ENCODE results near the gene LMBR1.
"Not testable (repeated sequence)": the region's sequence is repeated elsewhere in the genome, so short reads cannot be mapped to it uniquely, and the experiment has no call there.

LMBR1 gene

DNA sequence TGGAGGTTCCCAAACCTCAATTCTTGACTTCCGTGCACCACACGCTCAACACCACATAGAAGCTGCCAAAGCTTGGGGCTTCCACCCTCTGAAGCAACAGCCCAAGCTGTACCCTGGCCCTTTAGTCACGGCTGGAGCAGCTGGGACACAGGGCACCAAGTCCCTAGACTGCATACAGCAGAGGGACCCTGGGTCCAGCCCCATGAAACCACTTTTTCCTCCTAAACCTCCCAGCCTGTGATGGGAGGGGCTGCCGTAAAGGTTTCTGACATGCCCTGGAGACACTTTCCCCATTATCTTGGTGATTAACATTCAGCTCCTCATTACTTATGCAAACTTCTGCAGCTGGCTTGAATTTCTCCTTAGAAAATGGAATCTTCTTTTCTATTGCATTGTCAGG, 194.5 kb downstream of the LMBR1 start:
- not testable (repeated sequence) for DNase-seq (ENCODE audit: low spot score); FAIRE-seq

DNA sequence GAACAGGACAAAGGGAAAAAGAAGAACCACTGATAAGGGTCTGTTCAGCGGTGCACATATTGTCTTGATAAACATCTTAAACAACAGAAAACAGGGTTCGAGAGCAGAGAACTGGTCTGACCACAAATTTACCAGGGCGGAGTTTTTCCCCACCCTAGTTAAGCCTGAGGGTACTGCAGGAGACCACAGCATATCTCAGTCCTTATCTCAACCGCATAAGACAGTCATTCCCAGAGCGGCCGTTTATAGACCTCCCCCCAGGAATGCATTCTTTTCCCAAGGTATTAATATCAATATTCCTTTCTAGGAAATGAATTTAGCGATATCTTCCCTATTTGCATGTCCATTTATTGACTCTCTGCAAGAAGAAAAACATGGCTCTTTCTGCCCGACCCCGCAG, 195.7 kb downstream of the LMBR1 start:
- not testable (repeated sequence) for DNase-seq (ENCODE audit: low spot score); FAIRE-seq

DNA sequence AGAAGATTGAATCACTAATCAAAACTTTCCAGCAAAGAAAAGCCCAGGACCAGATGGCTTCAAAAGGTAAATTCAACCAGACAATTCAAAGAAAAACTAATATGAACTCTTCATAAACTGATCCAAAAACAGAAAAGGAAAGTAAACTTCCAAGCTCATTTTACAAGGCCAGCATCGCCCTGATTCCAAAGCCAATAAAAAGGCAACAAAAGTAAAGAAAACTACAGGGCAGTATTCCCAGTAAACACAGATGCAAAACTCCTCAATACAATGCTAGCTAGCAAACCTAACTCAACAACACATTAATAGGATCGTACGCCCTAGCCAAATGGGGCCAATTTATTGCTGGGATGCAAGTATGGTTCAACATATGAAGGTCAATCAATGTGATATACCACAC, 199.4 kb downstream of the LMBR1 start:
- no peak for DNase-seq (ENCODE audit: low spot score)
- no peak for FAIRE-seq

- no peak for DNase-seq (ENCODE audit: low spot score)
- no peak for FAIRE-seq
Observed at GRCh38 chr7:156692849-156693248, 200.1 kb downstream of the LMBR1 start.

GRCh38 chr7:156691764-156692163, 201.2 kb downstream of the LMBR1 start:
- FAIRE-seq (no peak), DNase-seq (ENCODE audit: low spot score) (no peak)

DNA sequence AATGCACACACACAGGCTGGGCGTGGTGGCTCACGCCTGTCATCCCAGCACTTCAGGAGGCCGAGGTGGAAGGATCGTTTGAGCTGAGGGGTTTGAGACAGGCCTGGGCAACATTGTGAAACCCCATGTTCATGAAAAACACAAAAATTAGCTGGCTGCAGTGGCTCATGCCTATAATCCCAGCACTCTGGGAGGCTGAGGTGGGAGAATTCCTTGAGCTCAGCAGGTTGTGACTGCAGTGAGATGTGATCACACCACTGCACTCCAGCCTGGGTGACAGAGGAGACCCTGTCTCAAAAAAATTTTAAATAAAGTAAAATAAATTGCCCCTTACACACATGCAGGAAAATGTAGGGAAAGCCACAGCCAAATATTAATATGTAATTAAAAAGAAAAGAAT, 208.3 kb downstream of the LMBR1 start:
- no peak for FAIRE-seq
- no peak for DNase-seq (ENCODE audit: low spot score)

DNA sequence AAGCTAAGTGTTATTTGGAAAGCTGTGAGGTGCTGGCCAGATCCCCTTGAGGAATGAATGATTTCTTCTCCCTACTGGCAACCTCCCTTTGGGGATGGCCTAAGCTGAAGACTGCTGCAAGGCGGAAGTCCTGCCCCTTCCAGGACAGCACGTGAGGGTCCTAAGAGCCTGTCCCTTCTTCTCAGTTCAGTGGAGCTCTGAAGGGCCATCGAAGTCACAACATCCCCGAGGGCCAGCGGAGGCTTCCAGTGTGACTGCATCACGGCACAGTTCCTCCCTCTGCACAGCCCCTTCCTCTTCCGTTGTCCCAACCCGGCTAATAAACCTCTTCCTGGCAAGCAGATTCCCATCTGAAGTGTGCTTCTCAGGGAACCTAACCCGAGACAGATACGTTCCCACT, 208.7 kb downstream of the LMBR1 start:
- no peak for DNase-seq (ENCODE audit: low spot score)
- FAIRE-seq = no peak

DNA sequence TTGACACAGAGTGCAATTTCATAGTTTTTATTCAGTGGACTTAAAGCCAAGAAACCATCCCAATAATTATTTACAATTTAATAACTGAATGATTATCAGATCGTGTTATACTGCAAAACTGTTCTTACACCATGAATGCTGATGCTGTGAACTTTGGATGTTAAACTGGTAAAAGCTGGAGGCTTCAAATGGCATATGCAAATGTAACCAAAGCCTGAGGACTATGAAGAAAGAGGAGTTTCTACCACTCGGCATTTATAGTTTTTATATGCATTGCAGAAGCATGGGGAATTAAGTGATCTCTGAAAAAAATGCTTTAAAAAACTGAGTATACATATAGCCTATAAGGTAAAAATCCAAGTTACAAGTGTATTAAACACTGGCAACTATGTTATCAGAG, 210.1 kb downstream of the LMBR1 start:
- no peak for DNase-seq (ENCODE audit: low spot score)
- no peak for FAIRE-seq

- FAIRE-seq = no peak
Observed at GRCh38 chr7:156680281-156680680, 212.7 kb downstream of the LMBR1 start.

GRCh38 chr7:156677374-156678054, 215.5 kb downstream of the LMBR1 start:
- DNase-seq (ENCODE audit: low spot score) (no peak), FAIRE-seq (no peak)

More at GRCh38 chr7:156680281-156680680, 212.7 kb downstream of the LMBR1 start:
- no peak for DNase-seq (ENCODE audit: low spot score)

DNA sequence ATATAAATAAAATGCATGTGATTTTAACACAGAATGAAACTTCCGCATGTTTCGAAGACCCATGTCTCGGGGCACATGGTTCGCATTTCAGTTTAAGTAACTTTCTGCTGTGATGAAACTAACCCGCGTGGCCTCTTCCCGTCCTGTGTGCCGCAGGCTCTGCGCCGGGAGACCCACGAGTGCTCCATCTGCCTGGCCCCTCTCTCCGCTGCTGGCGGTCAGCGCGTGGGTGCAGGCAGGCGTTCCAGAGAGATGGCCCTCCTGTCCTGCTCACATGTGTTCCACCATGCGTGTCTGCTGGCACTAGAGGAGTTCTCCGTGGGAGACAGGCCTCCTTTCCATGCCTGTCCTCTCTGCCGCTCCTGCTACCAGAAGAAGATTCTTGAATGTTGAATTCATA, 216.7 kb downstream of the LMBR1 start:
- FAIRE-seq (no peak), DNase-seq (ENCODE audit: low spot score) (no peak)

- no peak for DNase-seq (ENCODE audit: low spot score)
- no peak for FAIRE-seq
Observed at GRCh38 chr7:156675721-156676120, 217.3 kb downstream of the LMBR1 start.

DNA sequence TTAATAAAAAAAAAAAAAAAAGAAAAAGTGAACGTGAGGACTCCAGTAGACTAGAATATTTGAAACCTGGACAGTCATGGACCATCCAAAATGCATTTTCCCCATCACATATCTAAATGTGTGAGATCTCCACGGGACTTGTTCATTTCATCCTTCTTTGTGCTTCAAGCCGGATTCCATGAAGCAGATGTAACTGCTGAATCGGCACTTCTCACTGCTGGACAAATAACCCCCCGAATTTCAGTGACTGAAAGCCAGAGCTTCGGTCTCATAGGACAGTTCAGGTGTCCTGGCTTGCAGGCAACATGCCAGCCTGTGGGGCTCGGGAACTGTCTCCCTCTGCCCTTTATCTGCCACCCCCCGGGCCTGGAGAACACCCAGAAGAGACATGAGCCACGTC, 219.1 kb downstream of the LMBR1 start:
- no peak for FAIRE-seq
- no peak for DNase-seq (ENCODE audit: low spot score)

GRCh38 chr7:156673454-156673853, 219.5 kb downstream of the LMBR1 start:
- no peak for FAIRE-seq

DNA sequence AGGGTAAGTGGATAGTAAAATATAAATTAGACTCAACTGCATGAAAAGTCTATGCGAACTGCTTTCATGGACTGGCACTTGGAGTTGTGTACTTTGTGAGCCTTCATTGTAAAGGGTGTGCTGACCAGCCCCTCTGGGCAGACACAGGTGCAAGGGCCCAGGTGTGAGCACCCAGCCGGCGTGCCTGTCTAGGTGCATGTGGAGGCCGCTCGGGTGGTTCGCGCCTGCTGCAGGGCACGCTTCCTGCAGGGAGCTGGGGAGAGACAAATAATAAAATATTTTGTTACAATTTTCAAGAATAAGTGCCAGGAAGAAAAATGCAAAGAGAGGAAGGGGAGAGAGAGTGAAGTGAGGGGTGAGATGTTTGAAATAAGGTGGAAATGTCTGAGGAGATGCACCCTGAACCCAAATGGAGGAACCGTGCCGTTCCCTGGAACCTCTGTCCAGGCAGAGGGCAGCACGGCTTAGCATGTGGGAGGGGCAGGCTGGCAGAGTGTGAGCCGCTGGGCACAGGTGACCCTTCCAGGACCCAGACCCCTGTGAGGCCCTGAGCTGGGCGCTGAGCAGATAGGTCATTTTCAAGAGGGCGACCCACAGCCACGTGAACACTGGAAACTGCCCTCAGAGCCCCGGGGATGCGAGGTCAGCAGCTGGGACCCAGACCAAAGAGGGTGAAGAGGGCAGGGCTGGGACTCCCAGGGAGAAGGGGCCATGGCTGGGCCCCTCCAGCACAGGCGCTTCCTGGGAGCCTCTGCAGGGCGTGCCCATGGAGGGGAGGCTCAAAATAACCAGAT, 223.8 kb downstream of the LMBR1 start:
- DNase-seq (ENCODE audit: low spot score) (no peak), FAIRE-seq (no peak)

More at GRCh38 chr7:156673454-156673853, 219.5 kb downstream of the LMBR1 start:
- no peak for DNase-seq (ENCODE audit: low spot score)

GRCh38 chr7:156668130-156668741, 224.7 kb downstream of the LMBR1 start:
- FAIRE-seq (no peak), DNase-seq (ENCODE audit: low spot score) (peak; percentile 37)

- FAIRE-seq = no peak
- no peak for DNase-seq (ENCODE audit: low spot score)
Observed at GRCh38 chr7:156667110-156667426, 225.9 kb downstream of the LMBR1 start.

DNA sequence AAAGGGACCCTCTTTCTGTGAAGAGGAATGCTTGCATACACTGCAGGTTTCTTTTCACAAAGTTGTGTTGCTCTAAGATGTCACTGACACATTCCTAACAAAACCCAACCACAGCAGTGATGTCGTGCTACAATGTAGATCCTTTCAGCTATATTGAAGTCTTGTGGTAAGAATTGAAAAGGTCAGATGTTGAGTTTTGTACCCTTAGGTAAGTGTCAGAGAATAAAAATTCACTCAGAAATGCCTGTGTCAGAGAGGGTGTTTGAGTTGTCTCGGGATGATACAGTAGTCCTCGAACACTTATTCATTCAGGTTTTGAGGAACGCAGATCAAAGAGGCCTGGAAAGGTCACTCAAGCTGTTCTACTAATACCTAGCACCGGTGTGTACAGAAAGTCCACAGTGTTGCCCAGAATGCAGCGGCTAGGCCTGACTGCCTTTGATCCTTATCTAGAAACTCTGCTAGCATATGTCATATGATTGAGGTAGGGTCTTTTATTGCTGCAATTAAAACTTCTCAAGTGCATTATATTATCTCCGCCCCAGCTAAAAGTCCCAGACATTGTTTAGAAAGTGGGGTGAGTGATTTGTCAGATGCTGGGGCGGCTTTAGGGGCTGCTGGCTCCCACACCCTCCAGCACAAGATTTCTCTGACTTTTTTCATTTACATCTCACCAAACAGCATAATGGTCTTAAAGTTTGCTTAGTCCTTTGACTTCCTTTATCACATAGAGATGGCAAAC, 226.4 kb downstream of the LMBR1 start:
- FAIRE-seq = no peak

GRCh38 chr7:156665101-156665500, 227.9 kb downstream of the LMBR1 start:
- FAIRE-seq (no peak), DNase-seq (ENCODE audit: low spot score) (no peak)

More for the DNA sequence above, 226.4 kb downstream of the LMBR1 start:
- DNase-seq (ENCODE audit: low spot score) = no peak

DNA sequence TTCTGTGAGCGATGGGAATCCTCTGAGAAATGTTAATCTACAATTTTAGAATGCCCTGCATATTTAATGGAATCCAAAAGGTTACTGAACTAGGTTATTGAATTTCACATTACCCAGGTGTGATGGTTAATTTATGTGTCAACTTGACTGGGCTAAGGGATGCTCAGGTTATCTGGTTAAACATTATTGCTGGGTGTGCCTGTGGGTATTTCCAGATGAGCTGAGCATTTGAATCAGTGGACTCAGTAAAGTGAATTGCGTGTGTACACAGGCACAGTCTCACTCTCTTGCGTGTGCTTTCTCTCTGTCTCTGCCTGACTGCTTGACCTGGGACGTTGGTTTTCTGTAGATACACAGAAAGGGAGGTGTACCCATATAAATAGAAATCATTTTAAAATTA, 230.7 kb downstream of the LMBR1 start:
- FAIRE-seq = no peak
- DNase-seq (ENCODE audit: low spot score) = no peak

- FAIRE-seq (no peak), DNase-seq (ENCODE audit: low spot score) (no peak)
Observed at GRCh38 chr7:156661637-156662036, 231.3 kb downstream of the LMBR1 start.

DNA sequence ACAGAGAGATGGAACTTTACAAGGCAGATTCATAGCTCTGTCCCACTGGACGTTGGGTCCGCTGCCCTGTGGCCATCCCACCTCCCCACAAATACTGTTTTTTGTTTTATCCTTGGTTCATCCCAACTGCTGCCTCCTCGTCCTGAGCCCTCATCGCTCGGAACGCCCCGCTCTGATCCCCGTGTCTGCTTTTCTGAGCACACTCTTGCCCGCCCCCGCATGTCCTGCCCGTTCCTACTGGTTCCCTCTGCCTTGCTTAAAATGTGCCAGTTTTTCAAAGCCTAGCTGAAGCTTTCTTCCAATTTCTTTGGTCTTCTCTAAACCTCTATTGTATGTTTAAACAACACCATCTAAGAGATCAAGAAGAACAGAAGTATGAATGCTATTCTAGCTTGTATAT, 233.0 kb downstream of the LMBR1 start:
- no peak for DNase-seq (ENCODE audit: low spot score)
- no peak for FAIRE-seq

All from RCC 7860 (cell line).